GM12878 (cell line): ENCODE measurements around the gene LRP8. TPM values are rescaled to one million over a fixed set of nuclear protein-coding genes. Genes with fewer than 3 reads are reported as not detected.

Experiments used
- ATAC-seq: fragments of 200-7000 bp; cut with Tn5 transposase; 3 replicates; pipeline ENCODE4 v1.9.1; 2020; ENCODE audit warnings: mild to moderate bottlenecking, moderate library complexity
- BruUV-seq: library from RNA; stranded (reverse); fragments of 400-500 nt; replicated peaks from 2 replicates; lab custom pipeline; 2021; lab: Mats Ljungman, UMichigan
- CTCF ChIA-PET: fragments of 300-600 bp; sonication (Branson Sonifier 250); formaldehyde crosslinking; extraction: SDS; loops from one replicate; lab custom pipeline; 2021; ENCODE audit warnings: inconsistent platforms; lab: Yijun Ruan, JAX
- POLR2A ChIA-PET: fragments of 350-600 bp; formaldehyde crosslinking; extraction: SDS; loops from one replicate; lab custom pipeline; 2021; ENCODE audit warnings: inconsistent platforms; lab: Charles Lee
- RAD21 ChIA-PET: fragments of 300-600 bp; sonication (Branson Sonifier 250); formaldehyde crosslinking; loops from one replicate; lab custom pipeline; 2023; ENCODE audit warnings: antibody characterized with exemption; ENCODE audit not compliant: unreplicated experiment; lab: Charles Lee
- SMC1A ChIA-PET: fragments of 300-600 bp; sonication (Branson Sonifier 250); formaldehyde crosslinking; loops from one replicate; lab custom pipeline; 2023; ENCODE audit not compliant: unreplicated experiment, uncharacterized antibody; lab: Charles Lee
- DNase-seq: peaks from one replicate; pipeline ENCODE4 v3.0.0-alpha.2; 2011; ENCODE audit warnings: low read depth, low spot score
- FAIRE-seq: peaks from 3 replicates; lab custom pipeline; 2011; peaks lifted over from hg19 to GRCh38; lab: Jason Lieb, UNC
- H2AFZ ChIP-seq: 2 replicates; pipeline ENCODE4 v1.6.0; 2011; ENCODE audit warnings: low read depth, low read length, control low read depth; ENCODE audit not compliant: control insufficient read depth
- H3K27ac ChIP-seq: 2 replicates; pipeline ENCODE4 v1.5.1; 2011; ENCODE audit warnings: control low read depth; ENCODE audit not compliant: control insufficient read depth, insufficient read depth
- H3K27me3 ChIP-seq, 2 experiments: replicated peaks in 1 of 2; 2 replicates each; pipeline versions ENCODE4 v1.6.0 to v1.6.1; 2011; ENCODE audit warnings: low read length in 1 of 2; ENCODE audit not compliant: control insufficient read depth in 2 of 2, insufficient read depth in 2 of 2
- H3K36me3 ChIP-seq, 2 experiments: 2 replicates each; pipeline ENCODE4 v1.5.1; 2011; ENCODE audit warnings: low read length in 1 of 2; ENCODE audit not compliant: control insufficient read depth in 2 of 2, insufficient read depth in 2 of 2
- H3K4me1 ChIP-seq: 2 replicates; pipeline ENCODE4 v1.6.1; 2011; ENCODE audit warnings: mild to moderate bottlenecking, low read length, moderate library complexity, mixed read lengths; ENCODE audit not compliant: control insufficient read depth, insufficient read depth
- H3K4me2 ChIP-seq: 2 replicates; pipeline ENCODE4 v1.6.0; 2011; ENCODE audit warnings: control low read depth; ENCODE audit not compliant: control insufficient read depth, insufficient read depth
- H3K4me3 ChIP-seq: fragments of 200-600 bp; sonication (generic); 2 replicates; pipeline ENCODE4 v1.5.1; 2016
- H3K79me2 ChIP-seq: 2 replicates; pipeline ENCODE4 v1.6.0; 2011; ENCODE audit warnings: low read length; ENCODE audit not compliant: control insufficient read depth, insufficient read depth
- H3K9ac ChIP-seq: 2 replicates; pipeline ENCODE4 v1.8.0; 2011; ENCODE audit warnings: low read length, control low read depth, mixed read lengths; ENCODE audit not compliant: control insufficient read depth, insufficient read depth
- H3K9me3 ChIP-seq: replicated peaks from 3 replicates; pipeline ENCODE4 v1.5.1; 2011; ENCODE audit warnings: mild to moderate bottlenecking, low read length; ENCODE audit not compliant: control insufficient read depth, insufficient read depth
- H4K20me1 ChIP-seq: 2 replicates; pipeline ENCODE4 v1.6.0; 2011; ENCODE audit not compliant: control insufficient read depth, insufficient read depth
- EZH2 ChIP-seq: IDR thresholded peaks from 2 replicates; pipeline ENCODE4 v1.6.1; 2012; ENCODE audit warnings: low read depth, mild to moderate bottlenecking, control low read depth, inconsistent platforms, low read length, borderline replicate concordance; ENCODE audit not compliant: control insufficient read depth
- KDM1A ChIP-seq: fragments of 200-600 bp; sonication (generic); IDR thresholded peaks from 2 replicates; pipeline ENCODE4 v1.6.1; 2016; ENCODE audit warnings: borderline replicate concordance
- LARP7 ChIP-seq: fragments of 450-650 bp; IDR thresholded peaks from 2 replicates; pipeline ENCODE4 v1.6.1; 2017; ENCODE audit warnings: mild to moderate bottlenecking
- PAX8 ChIP-seq: fragments of 450-650 bp; IDR thresholded peaks from 2 replicates; pipeline ENCODE4 v1.6.1; 2017; ENCODE audit warnings: mild to moderate bottlenecking, moderate library complexity
- RFX5 ChIP-seq: IDR thresholded peaks from 2 replicates; pipeline ENCODE4 v1.6.1; 2011; ENCODE audit warnings: low read depth, low read length, improper control_type of control experiment
- ZNF207 ChIP-seq: fragments of 450-650 bp; IDR thresholded peaks from 2 replicates; pipeline ENCODE4 v1.6.1; 2014; ENCODE audit warnings: antibody characterized with exemption, mild to moderate bottlenecking, borderline replicate concordance
- ZNF217 ChIP-seq: fragments of 450-650 bp; IDR thresholded peaks from 2 replicates; pipeline ENCODE4 v1.6.1; 2017; ENCODE audit warnings: antibody characterized with exemption, mild to moderate bottlenecking
- WGBS: methylation state at CpG from one replicate; pipeline ENCODE4 v1.1.6; 2016; ENCODE audit warnings: low lambda C conversion rate; ENCODE audit not compliant: insufficient replicate concordance, insufficient coverage; ENCODE audit errors: missing lambda C conversion rate; 5-methylcytosine and 5-hydroxymethylcytosine counted together
- in situ Hi-C: fragments of 300-500 bp; cut with MboI; formaldehyde crosslinking; loops from 9 replicates; pipeline ENCODE4 v1.14.3; 2018; ENCODE audit warnings: mixed read lengths
- intact Hi-C: fragments of 100-400 bp; cut with micrococcal nuclease; formaldehyde crosslinking; loops from one replicate; pipeline ENCODE4 v1.14.2; 2022; ENCODE audit not compliant: unreplicated experiment
- polyA plus RNA-seq, 11 experiments: library from polyadenylated mRNA; depleted of rRNA in 4 of 11; unstranded in 6 of 11; stranded (reverse) in 5 of 11; fragments of >200 nt; fragmentation: Nextera tagmentation in 4 of 11; fragmentation: Illumina TruSeq in 1 of 11; extraction: Ambion mirVana in 4 of 11; extraction: Trizol in 1 of 11; gene quantifications; 1 replicate in 1 of 11; 2 replicates in 10 of 11; pipeline versions ENCODE4 v1.2.1 to v1.2.3, GENCODE V29; 2011 to 2016; ENCODE audit warnings: inconsistent platforms in 2 of 11, missing spikeins in 2 of 11, low read depth in 1 of 11
- total RNA-seq, 4 experiments: library from RNA; depleted of rRNA in 3 of 4; stranded (reverse); fragments of >200 nt in 3 of 4; fragmentation: Illumina TruSeq in 1 of 4; extraction: Trizol in 1 of 4; gene quantifications; 2 replicates each; pipeline versions ENCODE4 v1.2.1 to v1.2.3, GENCODE V29; 2013 to 2021
- TF ChIP-seq, protein P1 (sequence below): IDR thresholded peaks from 2 replicates; pipeline ENCODE4 v1.6.1; 2011; ENCODE audit warnings: low read depth, mild to moderate bottlenecking, low read length, moderate library complexity, borderline replicate concordance; ENCODE audit errors: extremely low read depth
- TF ChIP-seq, protein P2 (sequence below): IDR thresholded peaks from 2 replicates; pipeline ENCODE4 v1.6.1; 2011; ENCODE audit warnings: borderline replicate concordance, low read depth, mild to moderate bottlenecking, moderate library complexity, low read length; ENCODE audit not compliant: insufficient read depth, poor library complexity, severe bottlenecking
- TF ChIP-seq, protein P3 (sequence below): fragments of 450-650 bp; formaldehyde crosslinking; IDR thresholded peaks from 2 replicates; pipeline ENCODE4 v1.4.0; 2020; ENCODE audit warnings: mild to moderate bottlenecking, moderate library complexity

The LRP8 gene
- total and polyA plus RNA-seq, 10 of the 15 experiments (the other 5 are each of a cell fraction or from before 2014, with no cell fraction given), result 2.8 to 40.5 (median 22.3) TPM

DNA sequence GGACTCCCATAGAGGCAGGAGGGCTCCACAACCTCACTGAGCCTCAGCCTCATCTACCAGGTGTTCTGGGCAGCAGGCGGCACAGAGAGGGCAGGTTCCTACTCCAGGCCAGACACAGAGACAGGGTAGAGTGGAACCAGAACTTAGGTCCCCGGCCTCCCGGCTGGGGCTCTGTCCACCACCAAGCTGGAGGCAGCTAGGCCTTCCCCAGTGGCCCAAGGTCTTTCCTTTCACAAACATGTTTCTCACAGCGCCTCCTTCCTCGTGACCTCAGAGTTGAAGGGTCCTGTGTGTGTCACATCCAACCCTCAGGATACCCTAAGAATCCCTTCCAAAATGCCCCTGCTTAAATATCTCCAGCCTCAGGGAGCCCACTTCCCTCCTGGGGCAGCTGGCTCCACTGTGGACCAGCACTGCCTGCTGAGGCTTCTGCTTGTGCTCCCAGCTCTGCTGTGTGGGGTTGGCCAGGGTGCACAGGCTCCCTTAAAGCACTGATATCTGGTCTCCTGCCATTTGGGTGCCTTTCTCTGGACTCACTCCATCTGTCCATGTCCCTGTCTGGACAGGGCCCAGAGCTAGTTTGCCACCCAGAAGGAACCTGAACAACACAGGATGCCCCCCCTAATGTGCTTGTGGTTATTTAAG is 56.3 kb downstream of the LRP8 start:
- Histone ChIP-seq H3K9me3 (no peaks in the 10 kb centered on the region), H3K36me3 (peaks cover 5 to 20% of the 10 kb centered on the region in 2 experiments; a peak in 3 of 4 replicates), H4K20me1 (no peaks in the 10 kb centered on the region), H2AFZ (no peak overlapping the region), H3K9ac (no peak overlapping the region), H3K4me2 (no peak overlapping the region)
- ChIA-PET POLR2A (no interaction called here), RAD21 (interaction anchor here (1.1 kb wide), 1 partner anchor 122 kb away, joined by 3 read pairs; no protein-coding TSS in a partner anchor), CTCF (interaction anchor here (0.7 to 1.5 kb wide), 3 partner anchors 9 to 547 kb away, joined by 3 to 4 read pairs (median 3); no protein-coding TSS in a partner anchor)
- no peak for ATAC-seq
- no TSS peak for BruUV-seq
- TF ChIP-seq KDM1A, result no peak
- TF ChIP-seq, protein P1, sequence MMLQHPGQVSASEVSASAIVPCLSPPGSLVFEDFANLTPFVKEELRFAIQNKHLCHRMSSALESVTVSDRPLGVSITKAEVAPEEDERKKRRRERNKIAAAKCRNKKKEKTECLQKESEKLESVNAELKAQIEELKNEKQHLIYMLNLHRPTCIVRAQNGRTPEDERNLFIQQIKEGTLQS, result no peak
- TF ChIP-seq, all 136 proteins: peak for 0
- Histone ChIP-seq H3K27me3 (no peaks in the 10 kb centered on the region), H3K27ac (no peak overlapping the region), H3K4me3 (no peak overlapping the region), H3K79me2 (no peaks in the 10 kb centered on the region), H3K4me1 (no peaks in the 10 kb centered on the region)
- in situ Hi-C loops, result no loop called here
- FAIRE-seq (no peak), DNase-seq (no peak)
- intact Hi-C loops, result no loop called here
- WGBS, result 96% methylated on average over 4 of the region's 5 CpGs
- SMC1A ChIA-PET, result interaction anchor here (1.0 to 1.1 kb wide), 2 partner anchors 122 to 123 kb away, joined by 3 read pairs; no protein-coding TSS in a partner anchor

DNA sequence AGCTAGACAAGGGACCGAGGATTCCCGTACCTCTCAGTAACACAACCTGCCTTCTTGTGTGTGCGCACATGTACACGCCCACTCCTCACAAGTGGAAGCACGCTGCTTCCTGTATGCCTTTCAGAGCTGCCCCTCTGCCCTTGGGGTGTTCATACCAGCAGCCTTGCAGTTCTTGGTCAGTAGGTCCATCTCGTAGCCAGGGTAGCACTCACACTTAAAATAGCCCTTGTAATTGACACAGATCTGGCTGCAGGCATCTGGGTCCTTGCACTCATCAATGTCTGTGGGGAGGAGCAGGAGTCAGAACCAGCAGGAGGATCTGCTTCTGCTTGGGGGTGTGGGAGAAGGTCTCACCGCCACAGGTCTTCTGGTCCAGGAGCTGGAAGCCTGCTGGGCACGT is 57.0 kb downstream of the LRP8 start:
- ChIA-PET SMC1A (interaction anchor here (1.1 kb wide), 1 partner anchor 122 kb away, joined by 3 read pairs; no protein-coding TSS in a partner anchor), POLR2A (interaction anchor here (0.5 kb wide), 1 partner anchor 20 kb away, joined by 3 read pairs; no protein-coding TSS in a partner anchor), CTCF (interaction anchor here (0.7 to 0.8 kb wide), 2 partner anchors 123 to 548 kb away, joined by 3 read pairs; no protein-coding TSS in a partner anchor), RAD21 (interaction anchor here (1.1 to 1.2 kb wide), 2 partner anchors 15 to 122 kb away, joined by 3 to 4 read pairs; no protein-coding TSS in a partner anchor)
- H3K79me2 ChIP-seq, result no peaks in the 10 kb centered on the region
- no peaks in the 10 kb centered on the region for H3K27me3 ChIP-seq
- ATAC-seq (no peak), FAIRE-seq (no peak), DNase-seq (no peak)
- in situ Hi-C loops, result no loop called here
- intact Hi-C loops, result no loop called here
- WGBS, result 91% methylated on average over 8 of the region's 8 CpGs
- peaks cover 8 to 25% of the 10 kb centered on the region in 2 experiments; a peak in 3 of 4 replicates for H3K36me3 ChIP-seq
- H3K9me3 ChIP-seq, result no peaks in the 10 kb centered on the region
- H3K9ac ChIP-seq, result no peak overlapping the region
- H3K27ac ChIP-seq, result no peak overlapping the region
- no peaks in the 10 kb centered on the region for H3K4me1 ChIP-seq
- H3K4me3 ChIP-seq, result no peak overlapping the region
- no peaks in the 10 kb centered on the region for H4K20me1 ChIP-seq
- no peak overlapping the region for H2AFZ ChIP-seq
- H3K4me2 ChIP-seq, result no peak overlapping the region
- BruUV-seq, result no TSS peak
- TF ChIP-seq RFX5, result no peak
- TF ChIP-seq, protein P2, sequence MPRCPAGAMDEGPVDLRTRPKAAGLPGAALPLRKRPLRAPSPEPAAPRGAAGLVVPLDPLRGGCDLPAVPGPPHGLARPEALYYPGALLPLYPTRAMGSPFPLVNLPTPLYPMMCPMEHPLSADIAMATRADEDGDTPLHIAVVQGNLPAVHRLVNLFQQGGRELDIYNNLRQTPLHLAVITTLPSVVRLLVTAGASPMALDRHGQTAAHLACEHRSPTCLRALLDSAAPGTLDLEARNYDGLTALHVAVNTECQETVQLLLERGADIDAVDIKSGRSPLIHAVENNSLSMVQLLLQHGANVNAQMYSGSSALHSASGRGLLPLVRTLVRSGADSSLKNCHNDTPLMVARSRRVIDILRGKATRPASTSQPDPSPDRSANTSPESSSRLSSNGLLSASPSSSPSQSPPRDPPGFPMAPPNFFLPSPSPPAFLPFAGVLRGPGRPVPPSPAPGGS, result no peak
- TF ChIP-seq ZNF207, result no peak
- no peak for TF ChIP-seq LARP7
- TF ChIP-seq, protein P3, sequence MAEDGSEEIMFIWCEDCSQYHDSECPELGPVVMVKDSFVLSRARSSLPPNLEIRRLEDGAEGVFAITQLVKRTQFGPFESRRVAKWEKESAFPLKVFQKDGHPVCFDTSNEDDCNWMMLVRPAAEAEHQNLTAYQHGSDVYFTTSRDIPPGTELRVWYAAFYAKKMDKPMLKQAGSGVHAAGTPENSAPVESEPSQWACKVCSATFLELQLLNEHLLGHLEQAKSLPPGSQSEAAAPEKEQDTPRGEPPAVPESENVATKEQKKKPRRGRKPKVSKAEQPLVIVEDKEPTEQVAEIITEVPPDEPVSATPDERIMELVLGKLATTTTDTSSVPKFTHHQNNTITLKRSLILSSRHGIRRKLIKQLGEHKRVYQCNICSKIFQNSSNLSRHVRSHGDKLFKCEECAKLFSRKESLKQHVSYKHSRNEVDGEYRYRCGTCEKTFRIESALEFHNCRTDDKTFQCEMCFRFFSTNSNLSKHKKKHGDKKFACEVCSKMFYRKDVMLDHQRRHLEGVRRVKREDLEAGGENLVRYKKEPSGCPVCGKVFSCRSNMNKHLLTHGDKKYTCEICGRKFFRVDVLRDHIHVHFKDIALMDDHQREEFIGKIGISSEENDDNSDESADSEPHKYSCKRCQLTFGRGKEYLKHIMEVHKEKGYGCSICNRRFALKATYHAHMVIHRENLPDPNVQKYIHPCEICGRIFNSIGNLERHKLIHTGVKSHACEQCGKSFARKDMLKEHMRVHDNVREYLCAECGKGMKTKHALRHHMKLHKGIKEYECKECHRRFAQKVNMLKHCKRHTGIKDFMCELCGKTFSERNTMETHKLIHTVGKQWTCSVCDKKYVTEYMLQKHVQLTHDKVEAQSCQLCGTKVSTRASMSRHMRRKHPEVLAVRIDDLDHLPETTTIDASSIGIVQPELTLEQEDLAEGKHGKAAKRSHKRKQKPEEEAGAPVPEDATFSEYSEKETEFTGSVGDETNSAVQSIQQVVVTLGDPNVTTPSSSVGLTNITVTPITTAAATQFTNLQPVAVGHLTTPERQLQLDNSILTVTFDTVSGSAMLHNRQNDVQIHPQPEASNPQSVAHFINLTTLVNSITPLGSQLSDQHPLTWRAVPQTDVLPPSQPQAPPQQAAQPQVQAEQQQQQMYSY (CRISPR knock-in tag), result no peak
- no peak for TF ChIP-seq EZH2
- no peak for TF ChIP-seq PAX8
- no peak for TF ChIP-seq ZNF217
